Astrocyte (in vitro differentiated cells and primary cell): Measurements from ENCODE around the gene ACACA. TPM values are rescaled to one million over a fixed set of nuclear protein-coding genes. Genes with fewer than 3 reads are reported as not detected.

Experiments used
- DNase-seq: peaks from one replicate; pipeline ENCODE4 v3.0.0-alpha.2; 2010; ENCODE audit warnings: low read depth
- FAIRE-seq: peaks from 2 replicates; lab custom pipeline; 2011; peaks lifted over from hg19 to GRCh38; lab: Jason Lieb, UNC
- H2AFZ ChIP-seq: 2 replicates; pipeline ENCODE4 v1.6.0; 2012; ENCODE audit warnings: low read depth, low read length, inconsistent platforms
- H3K27ac ChIP-seq: 2 replicates; pipeline ENCODE4 v1.5.1; 2011; ENCODE audit warnings: low read depth, low read length, inconsistent platforms
- H3K27me3 ChIP-seq: 2 replicates; pipeline ENCODE4 v1.6.0; 2011; ENCODE audit warnings: low read length, inconsistent platforms; ENCODE audit not compliant: insufficient read depth
- H3K36me3 ChIP-seq: 2 replicates; pipeline ENCODE4 v1.5.1; 2011; ENCODE audit warnings: low read length, inconsistent platforms; ENCODE audit not compliant: insufficient read depth
- H3K4me1 ChIP-seq: 2 replicates; pipeline ENCODE4 v1.5.1; 2011; ENCODE audit warnings: low read length, inconsistent platforms; ENCODE audit not compliant: insufficient read depth
- H3K4me2 ChIP-seq: 2 replicates; pipeline ENCODE4 v1.6.0; 2012; ENCODE audit warnings: low read length, inconsistent platforms
- H3K4me3 ChIP-seq: 2 replicates; pipeline ENCODE4 v1.5.1; 2011; ENCODE audit warnings: low read depth, mild to moderate bottlenecking, low read length, inconsistent platforms; ENCODE audit not compliant: insufficient read depth
- H3K79me2 ChIP-seq: 2 replicates; pipeline ENCODE4 v1.6.0; 2012; ENCODE audit warnings: mild to moderate bottlenecking, low read length, inconsistent platforms; ENCODE audit not compliant: insufficient read depth
- H3K9ac ChIP-seq: 2 replicates; pipeline ENCODE4 v1.6.0; 2012; ENCODE audit warnings: mild to moderate bottlenecking, low read length, inconsistent platforms
- H3K9me3 ChIP-seq: 2 replicates; pipeline ENCODE4 v1.5.1; 2012; ENCODE audit warnings: low read depth, mild to moderate bottlenecking, low read length, inconsistent platforms; ENCODE audit not compliant: insufficient read depth
- H4K20me1 ChIP-seq: 2 replicates; pipeline ENCODE4 v1.6.0; 2012; ENCODE audit warnings: low read length, inconsistent platforms; ENCODE audit not compliant: insufficient read depth
- H3K27ac Mint-ChIP-seq: one replicate; pipeline ENCODE4 v1.8.0; 2021; ENCODE audit warnings: mild to moderate bottlenecking, mixed read lengths; ENCODE audit not compliant: unreplicated experiment
- H3K27me3 Mint-ChIP-seq: one replicate; pipeline ENCODE4 v1.8.0; 2021; ENCODE audit warnings: low read depth, mixed read lengths; ENCODE audit not compliant: unreplicated experiment
- H3K36me3 Mint-ChIP-seq: one replicate; pipeline ENCODE4 v1.8.0; 2021; ENCODE audit warnings: low read depth, mixed read lengths; ENCODE audit not compliant: unreplicated experiment
- H3K4me1 Mint-ChIP-seq: one replicate; pipeline ENCODE4 v1.8.0; 2021; ENCODE audit warnings: low read depth, mixed read lengths; ENCODE audit not compliant: unreplicated experiment
- H3K4me3 Mint-ChIP-seq: one replicate; pipeline ENCODE4 v1.8.0; 2021; ENCODE audit warnings: mild to moderate bottlenecking, moderate library complexity, mixed read lengths; ENCODE audit not compliant: unreplicated experiment
- H3K9me3 Mint-ChIP-seq: one replicate; pipeline ENCODE4 v1.8.0; 2021; ENCODE audit warnings: mild to moderate bottlenecking, mixed read lengths; ENCODE audit not compliant: unreplicated experiment
- EZH2 ChIP-seq: IDR thresholded peaks from 2 replicates; pipeline ENCODE4 v1.6.1; 2012; ENCODE audit warnings: mild to moderate bottlenecking, low read length, inconsistent platforms; ENCODE audit not compliant: insufficient read depth
- total RNA-seq: library from RNA; stranded (reverse); gene quantifications from 2 replicates; pipeline ENCODE4 v1.2.1, GENCODE V29; 2021
- TF ChIP-seq, protein P1 (sequence below): IDR thresholded peaks from 2 replicates; pipeline ENCODE4 v1.5.1; 2011; ENCODE audit warnings: low read depth, mild to moderate bottlenecking, inconsistent platforms, low read length, moderate library complexity; ENCODE audit not compliant: insufficient read depth

ACACA gene
- total RNA-seq, 1 donor from 2014 or later: 88.3 TPM

- Mint-ChIP-seq H3K4me3 (no peak overlapping the region), H3K9me3 (no peaks in the 10 kb centered on the region), H3K27me3 (no peaks in the 10 kb centered on the region), H3K4me1 (no peaks in the 10 kb centered on the region), H3K27ac (no peak overlapping the region), H3K36me3 (peaks cover 4% of the 10 kb centered on the region)
- Histone ChIP-seq H4K20me1 (no peaks in the 10 kb centered on the region), H3K9ac (no peak overlapping the region), H3K27me3 (no peaks in the 10 kb centered on the region), H3K4me2 (no peak overlapping the region), H3K36me3 (peaks cover 39% of the 10 kb centered on the region), H3K27ac (no peak overlapping the region), H3K4me1 (no peaks in the 10 kb centered on the region), H3K4me3 (no peak overlapping the region), H2AFZ (no peak overlapping the region), H3K9me3 (no peaks in the 10 kb centered on the region), H3K79me2 (no peaks in the 10 kb centered on the region)
- TF ChIP-seq, protein P1, sequence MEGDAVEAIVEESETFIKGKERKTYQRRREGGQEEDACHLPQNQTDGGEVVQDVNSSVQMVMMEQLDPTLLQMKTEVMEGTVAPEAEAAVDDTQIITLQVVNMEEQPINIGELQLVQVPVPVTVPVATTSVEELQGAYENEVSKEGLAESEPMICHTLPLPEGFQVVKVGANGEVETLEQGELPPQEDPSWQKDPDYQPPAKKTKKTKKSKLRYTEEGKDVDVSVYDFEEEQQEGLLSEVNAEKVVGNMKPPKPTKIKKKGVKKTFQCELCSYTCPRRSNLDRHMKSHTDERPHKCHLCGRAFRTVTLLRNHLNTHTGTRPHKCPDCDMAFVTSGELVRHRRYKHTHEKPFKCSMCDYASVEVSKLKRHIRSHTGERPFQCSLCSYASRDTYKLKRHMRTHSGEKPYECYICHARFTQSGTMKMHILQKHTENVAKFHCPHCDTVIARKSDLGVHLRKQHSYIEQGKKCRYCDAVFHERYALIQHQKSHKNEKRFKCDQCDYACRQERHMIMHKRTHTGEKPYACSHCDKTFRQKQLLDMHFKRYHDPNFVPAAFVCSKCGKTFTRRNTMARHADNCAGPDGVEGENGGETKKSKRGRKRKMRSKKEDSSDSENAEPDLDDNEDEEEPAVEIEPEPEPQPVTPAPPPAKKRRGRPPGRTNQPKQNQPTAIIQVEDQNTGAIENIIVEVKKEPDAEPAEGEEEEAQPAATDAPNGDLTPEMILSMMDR: no peak
- TF ChIP-seq EZH2: no peak
- FAIRE-seq (no peak), DNase-seq (no peak)
These were observed 33.8 kb upstream of the ACACA start for GRCh38 chr17:37440424-37440823.

DNA sequence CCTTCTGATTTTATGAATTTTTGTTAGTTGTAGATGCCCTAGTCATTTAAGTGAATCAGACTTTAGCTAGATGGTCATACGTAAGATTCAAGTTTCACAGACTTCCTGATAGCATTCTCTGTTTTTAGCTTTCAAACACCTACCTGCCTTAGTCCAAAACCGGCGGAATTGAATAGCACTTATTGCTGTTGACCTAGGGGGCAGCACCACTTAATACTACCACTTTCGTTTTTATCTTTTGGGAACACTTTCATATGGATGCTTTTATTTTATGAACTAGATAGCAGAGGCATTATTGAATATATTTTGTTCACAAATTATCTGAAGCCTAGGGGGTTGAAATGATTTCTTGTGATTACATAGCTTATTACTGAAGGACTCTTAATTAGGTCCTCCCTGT, 31.5 kb upstream of the ACACA start:
- Mint-ChIP-seq H3K36me3 (peaks cover 4% of the 10 kb centered on the region), H3K4me3 (no peak overlapping the region)
- DNase-seq: no peak

GRCh38 chr17:37432671-37433070, 26.0 kb upstream of the ACACA start:
- Mint-ChIP-seq H3K27ac (no peak overlapping the region), H3K4me3 (no peak overlapping the region), H3K36me3 (peaks cover 3% of the 10 kb centered on the region), H3K4me1 (peaks cover 14% of the 10 kb centered on the region), H3K27me3 (no peaks in the 10 kb centered on the region), H3K9me3 (no peaks in the 10 kb centered on the region)
- Histone ChIP-seq H3K9ac (no peak overlapping the region), H3K27me3 (no peaks in the 10 kb centered on the region), H2AFZ (no peak overlapping the region), H3K4me1 (no peaks in the 10 kb centered on the region), H3K9me3 (no peaks in the 10 kb centered on the region), H3K27ac (no peak overlapping the region), H3K79me2 (no peaks in the 10 kb centered on the region), H4K20me1 (peaks cover 3% of the 10 kb centered on the region), H3K4me3 (no peak overlapping the region), H3K36me3 (peaks cover 13% of the 10 kb centered on the region), H3K4me2 (no peak overlapping the region)
- TF ChIP-seq, protein P1: no peak
- no peak for TF ChIP-seq EZH2
- no peak for DNase-seq
- no peak for FAIRE-seq

More for the DNA sequence above, 31.5 kb upstream of the ACACA start:
- Histone ChIP-seq H3K27ac (no peak overlapping the region), H3K79me2 (no peaks in the 10 kb centered on the region), H3K9ac (no peak overlapping the region), H4K20me1 (peaks cover 2% of the 10 kb centered on the region), H3K36me3 (peaks cover 35% of the 10 kb centered on the region), H2AFZ (no peak overlapping the region), H3K4me2 (no peak overlapping the region), H3K4me1 (no peaks in the 10 kb centered on the region), H3K27me3 (no peaks in the 10 kb centered on the region), H3K4me3 (no peak overlapping the region), H3K9me3 (no peaks in the 10 kb centered on the region)
- Mint-ChIP-seq H3K27ac (no peak overlapping the region), H3K27me3 (no peaks in the 10 kb centered on the region), H3K4me1 (no peaks in the 10 kb centered on the region), H3K9me3 (no peaks in the 10 kb centered on the region)
- no peak for TF ChIP-seq EZH2
- TF ChIP-seq, protein P1: no peak
- no peak for FAIRE-seq
